H1 (cell line): ENCODE results near the gene TEX51. TPM values are rescaled to one million over a fixed set of nuclear protein-coding genes. Genes with fewer than 3 reads are reported as not detected.

Experiments used
- CTCF ChIA-PET: fragments of 300-600 bp; sonication (Branson Sonifier 250); formaldehyde crosslinking; loops from one replicate; lab custom pipeline; 2021; ENCODE audit not compliant: partially characterized antibody; lab: Charles Lee
- POLR2A ChIA-PET: fragments of 300-600 bp; sonication (Branson Sonifier 250); formaldehyde crosslinking; loops from one replicate; lab custom pipeline; 2021; ENCODE audit warnings: inconsistent platforms; ENCODE audit not compliant: partially characterized antibody; lab: Charles Lee
- DNase-seq, 2 experiments: peaks; one replicate each; pipeline versions ENCODE4 v3.0.0 to v3.0.0-alpha.2; 2010 to 2022; ENCODE audit warnings: low spot score in 2 of 2, low read depth in 1 of 2, mixed read lengths in 1 of 2
- FAIRE-seq: peaks from 2 replicates; lab custom pipeline; 2011; peaks lifted over from hg19 to GRCh38; lab: Jason Lieb, UNC
- H2AFZ ChIP-seq: 2 replicates; pipeline ENCODE4 v1.8.1; 2012; ENCODE audit warnings: low read length, inconsistent platforms
- H2AK5ac ChIP-seq: 2 replicates; pipeline ENCODE4 v1.6.1; 2013; ENCODE audit warnings: low read depth, low read length
- H2BK120ac ChIP-seq: replicated peaks from 2 replicates; pipeline ENCODE3; 2013; ENCODE audit warnings: low read depth, low read length, inconsistent platforms
- H2BK12ac ChIP-seq: 2 replicates; pipeline ENCODE4 v1.6.1; 2013; ENCODE audit warnings: low read depth, low read length
- H2BK15ac ChIP-seq: 2 replicates; pipeline ENCODE4 v1.6.1; 2013; ENCODE audit warnings: low read length
- H2BK20ac ChIP-seq: 2 replicates; pipeline ENCODE4 v1.6.1; 2013; ENCODE audit warnings: low read length
- H2BK5ac ChIP-seq: 2 replicates; pipeline ENCODE4 v1.6.1; 2013; ENCODE audit warnings: low read depth, low read length
- H3K14ac ChIP-seq: 2 replicates; pipeline ENCODE4 v1.6.1; 2013; ENCODE audit warnings: inconsistent platforms; ENCODE audit not compliant: insufficient read length
- H3K18ac ChIP-seq: 2 replicates; pipeline ENCODE4 v1.6.1; 2013; ENCODE audit warnings: low read length; ENCODE audit errors: extremely low read depth
- H3K23ac ChIP-seq: 2 replicates; pipeline ENCODE4 v1.6.1; 2013; ENCODE audit warnings: inconsistent platforms; ENCODE audit not compliant: insufficient read length
- H3K23me2 ChIP-seq: 2 replicates; pipeline ENCODE4 v1.6.1; 2013; ENCODE audit warnings: low read depth, low read length
- H3K27ac ChIP-seq: 2 replicates; pipeline ENCODE4 v1.6.1; 2011; ENCODE audit warnings: low read depth, low read length, inconsistent platforms
- H3K27me3 ChIP-seq, 4 experiments: replicated peaks in 1 of 4; 1 replicate in 1 of 4; 2 replicates in 3 of 4; pipeline versions ENCODE4 v1.6.1 to v1.8.1; 2011 to 2013; ENCODE audit warnings: low read length in 3 of 4, mild to moderate bottlenecking in 3 of 4, inconsistent platforms in 2 of 4, mixed read lengths in 2 of 4, moderate library complexity in 1 of 4; ENCODE audit not compliant: control insufficient read depth in 3 of 4, insufficient read depth in 3 of 4; ENCODE audit errors: extremely low read depth in 1 of 4
- H3K36me3 ChIP-seq, 4 experiments: 2 replicates each; pipeline versions ENCODE4 v1.6.1 to v1.8.1; 2011 to 2013; ENCODE audit warnings: mild to moderate bottlenecking in 4 of 4, low read length in 3 of 4, moderate library complexity in 2 of 4, control low read depth in 1 of 4, inconsistent platforms in 1 of 4; ENCODE audit not compliant: insufficient read depth in 4 of 4, control insufficient read depth in 2 of 4
- H3K4ac ChIP-seq: replicated peaks from 2 replicates; pipeline ENCODE3; 2013; ENCODE audit warnings: low read length, low read depth, mixed read lengths, inconsistent platforms; ENCODE audit not compliant: insufficient read length
- H3K4me1 ChIP-seq, 4 experiments: replicated peaks in 1 of 4; 1 replicate in 1 of 4; 2 replicates in 3 of 4; pipeline versions ENCODE4 v1.6.1 to v1.8.1; 2011 to 2013; ENCODE audit warnings: low read length in 3 of 4, inconsistent platforms in 2 of 4, mixed read lengths in 1 of 4; ENCODE audit not compliant: insufficient read depth in 4 of 4, control insufficient read depth in 3 of 4
- H3K4me2 ChIP-seq, 2 experiments: 2 replicates each; pipeline versions ENCODE4 v1.6.1 to v1.8.1; 2011 to 2013; ENCODE audit warnings: low read depth in 2 of 2, low read length in 2 of 2, control low read depth in 1 of 2, inconsistent platforms in 1 of 2, mild to moderate bottlenecking in 1 of 2; ENCODE audit not compliant: insufficient read depth in 1 of 2
- H3K4me3 ChIP-seq, 4 experiments: fragments of 200-600, 300-600 bp in 1 of 4; sonication (generic), shearing (Covaris generic), sonication (Bioruptor Twin) in 1 of 4; 2 replicates each; pipeline versions ENCODE4 v1.5.1 to v1.8.1; 2011 to 2016; ENCODE audit warnings: low read length in 4 of 4, low read depth in 3 of 4, control low read depth in 2 of 4, inconsistent platforms in 2 of 4, mild to moderate bottlenecking in 2 of 4, mixed read lengths in 1 of 4, moderate library complexity in 1 of 4; ENCODE audit not compliant: insufficient read depth in 2 of 4; ENCODE audit errors: extremely low read depth in 1 of 4
- H3K56ac ChIP-seq: replicated peaks from 2 replicates; pipeline ENCODE3; 2013; ENCODE audit warnings: low read depth, mild to moderate bottlenecking, mixed read lengths, low read length, inconsistent platforms; ENCODE audit not compliant: insufficient read length
- H3K79me1 ChIP-seq: 2 replicates; pipeline ENCODE4 v1.6.1; 2013; ENCODE audit warnings: low read depth, low read length, control low read depth
- H3K79me2 ChIP-seq, 2 experiments: 2 replicates each; pipeline versions ENCODE4 v1.6.1 to v1.8.1; 2012 to 2013; ENCODE audit warnings: low read length in 2 of 2, mild to moderate bottlenecking in 2 of 2, inconsistent platforms in 1 of 2; ENCODE audit not compliant: insufficient read depth in 2 of 2, control insufficient read depth in 1 of 2
- H3K9ac ChIP-seq, 4 experiments: replicated peaks in 1 of 4; 1 replicate in 1 of 4; 2 replicates in 3 of 4; pipeline versions ENCODE4 v1.6.1 to v1.8.1; 2011 to 2013; ENCODE audit warnings: low read depth in 3 of 4, low read length in 3 of 4, control low read depth in 2 of 4, mild to moderate bottlenecking in 2 of 4, moderate library complexity in 2 of 4, inconsistent platforms in 1 of 4; ENCODE audit errors: extremely low read depth in 1 of 4
- H3K9me3 ChIP-seq, 2 experiments: 2 replicates each; pipeline versions ENCODE4 v1.6.1 to v1.8.1; 2012 to 2013; ENCODE audit warnings: mild to moderate bottlenecking in 2 of 2, moderate library complexity in 2 of 2, control low read depth in 1 of 2, inconsistent platforms in 1 of 2, low read depth in 1 of 2, low read length in 1 of 2, mixed read lengths in 1 of 2; ENCODE audit not compliant: insufficient read depth in 2 of 2
- H4K20me1 ChIP-seq, 2 experiments: replicated peaks in 1 of 2; 2 replicates each; pipeline versions ENCODE3 to v1.8.1; 2011 to 2013; ENCODE audit warnings: inconsistent platforms in 2 of 2, low read length in 2 of 2, mild to moderate bottlenecking in 1 of 2; ENCODE audit not compliant: insufficient read depth in 2 of 2, control insufficient read depth in 1 of 2
- H4K5ac ChIP-seq: 2 replicates; pipeline ENCODE4 v1.6.1; 2013; ENCODE audit warnings: low read length, low read depth, mixed read lengths, inconsistent platforms; ENCODE audit not compliant: insufficient read length
- H4K8ac ChIP-seq: 2 replicates; pipeline ENCODE4 v1.8.0; 2013; ENCODE audit warnings: mild to moderate bottlenecking, moderate library complexity, low read length, inconsistent platforms; ENCODE audit not compliant: insufficient read depth; ENCODE audit errors: extremely low read depth
- H4K91ac ChIP-seq: replicated peaks from 2 replicates; pipeline ENCODE3; 2013; ENCODE audit warnings: low read length, mixed read lengths, inconsistent platforms; ENCODE audit not compliant: insufficient read length
- ASH2L ChIP-seq: fragments of 200-600, 300-600 bp; sonication (generic); IDR thresholded peaks from one replicate; pipeline ENCODE4 v1.7.1; 2017; ENCODE audit warnings: low read length
- BRCA1 ChIP-seq: IDR thresholded peaks from 2 replicates; pipeline ENCODE4 v1.6.1; 2012; ENCODE audit warnings: low read depth, low read length, improper control_type of control experiment
- CBX8 ChIP-seq: fragments of 300-800, 300-1000 bp; sonication (generic); IDR thresholded peaks from 2 replicates; pipeline ENCODE4 v1.7.1; 2016; ENCODE audit warnings: low read depth, low read length, borderline replicate concordance
- CEBPB ChIP-seq: IDR thresholded peaks from 2 replicates; pipeline ENCODE4 v1.6.1; 2012; ENCODE audit warnings: low read depth, low read length
- CHD2 ChIP-seq: IDR thresholded peaks from 2 replicates; pipeline ENCODE4 v1.6.1; 2012; ENCODE audit warnings: low read length, improper control_type of control experiment
- KDM4A ChIP-seq: IDR thresholded peaks from one replicate; pipeline ENCODE4 v1.7.1; 2012; ENCODE audit warnings: low read depth, mild to moderate bottlenecking, moderate library complexity, low read length, inconsistent platforms; ENCODE audit not compliant: severe bottlenecking
- NANOG ChIP-seq: IDR thresholded peaks from 2 replicates; pipeline ENCODE4 v1.6.1; 2011; ENCODE audit warnings: low read length, low read depth, mild to moderate bottlenecking, inconsistent platforms; ENCODE audit not compliant: insufficient read depth, poor library complexity, severe bottlenecking
- RFX5 ChIP-seq: IDR thresholded peaks from 2 replicates; pipeline ENCODE4 v1.6.1; 2011; ENCODE audit warnings: low read depth, low read length, improper control_type of control experiment, borderline replicate concordance
- SP2 ChIP-seq: IDR thresholded peaks from 2 replicates; pipeline ENCODE4 v1.6.1; 2012; ENCODE audit warnings: mild to moderate bottlenecking, low read length, inconsistent platforms
- TBP ChIP-seq: IDR thresholded peaks from 2 replicates; pipeline ENCODE4 v1.6.1; 2011; ENCODE audit warnings: low read depth, low read length, improper control_type of control experiment
- WGBS, 2 experiments: shearing (Covaris generic) in 1 of 2; methylation state at CpG; one replicate each; pipeline versions ENCODE4 v1.1.6 to v1.1.7; 2013 to 2015; ENCODE audit warnings: low lambda C conversion rate in 2 of 2, mixed read lengths in 2 of 2, inconsistent platforms in 1 of 2, low coverage in 1 of 2, missing lambda C conversion rate in 1 of 2; ENCODE audit not compliant: insufficient replicate concordance in 2 of 2, insufficient coverage in 1 of 2, insufficient read length in 1 of 2; ENCODE audit errors: extremely low coverage in 1 of 2, missing lambda C conversion rate in 1 of 2; 5-methylcytosine and 5-hydroxymethylcytosine counted together
- polyA plus RNA-seq, 7 experiments: library from polyadenylated mRNA; depleted of rRNA in 3 of 7; stranded (reverse) in 5 of 7; unstranded in 2 of 7; fragments of >200 nt in 5 of 7; fragments of 200-250 nt in 2 of 7; gene quantifications; 1 replicate in 5 of 7; 2 replicates in 1 of 7; 4 replicates in 1 of 7; pipeline versions ENCODE4 v1.2.1 to v1.2.3, GENCODE V29; 2011 to 2013; ENCODE audit warnings: missing spikeins in 2 of 7, mixed read lengths in 2 of 7
- total RNA-seq: library from RNA; stranded (reverse); fragmentation: NEBNext Ultra II Directional; extraction: Animal tissue kit (Norgen Biotek cat#: 25700); gene quantifications from 2 replicates; pipeline ENCODE4 v1.2.1, GENCODE V29; 2021

Gene TEX51
- total and polyA plus RNA-seq, 2 of the 8 experiments (the other 6 are each of a cell fraction or from before 2014, with no cell fraction given): not detected

- Histone ChIP-seq H4K20me1 (no peaks in the 10 kb centered on the region), H2AK5ac (no peak overlapping the region), H3K18ac (no peak overlapping the region), H4K8ac (no peak overlapping the region), H4K5ac (no peak overlapping the region), H2BK12ac (no peak overlapping the region), H3K14ac (no peak overlapping the region), H2BK5ac (no peak overlapping the region), H3K4me2 (no peak overlapping the region), H3K56ac (no peak overlapping the region), H2BK20ac (no peak overlapping the region), H3K79me1 (no peaks in the 10 kb centered on the region), H3K23ac (no peak overlapping the region), H3K36me3 (no peaks in the 10 kb centered on the region), H2BK120ac (no peak overlapping the region), H3K9me3 (no peaks in the 10 kb centered on the region), H3K27me3 (no peaks in the 10 kb centered on the region), H3K27ac (no peak overlapping the region), H3K4me1 (no peaks in the 10 kb centered on the region), H3K79me2 (no peaks in the 10 kb centered on the region), H3K4ac (no peak overlapping the region), H3K23me2 (no peaks in the 10 kb centered on the region), H2BK15ac (no peak overlapping the region), H3K4me3 (no peak overlapping the region), H3K9ac (no peak overlapping the region), H4K91ac (no peak overlapping the region), H2AFZ (no peak overlapping the region)
- WGBS, 2 experiments: 88% methylated on average over 9 of the region's 9 CpGs; no CpG with 5 or more reads in 1 of the 2 experiments
- no peak for DNase-seq
- no peak for FAIRE-seq
- TF ChIP-seq CEBPB: no peak
- no peak for TF ChIP-seq CHD2
- TF ChIP-seq RFX5: no peak
- no peak for TF ChIP-seq CBX8
- TF ChIP-seq BRCA1: no peak
- no peak for TF ChIP-seq TBP
- TF ChIP-seq ASH2L: no peak
- TF ChIP-seq KDM4A: no peak
- no peak for TF ChIP-seq SP2
- TF ChIP-seq NANOG: no peak
- ChIA-PET CTCF (interaction anchor here (0.9 to 1.3 kb wide), 3 partner anchors 9 to 78 kb away, joined by 3 to 4 read pairs (median 3); no protein-coding TSS in a partner anchor), POLR2A (no interaction called here)
These were observed 4.0 kb upstream of the TEX51 start for GRCh38 chr2:126894585-126895182.
